Gastroesophageal sphincter (tissue), 4 donors: Measurements from ENCODE around the gene CXCL5. TPM values are rescaled to one million over a fixed set of nuclear protein-coding genes. Genes with fewer than 3 reads are reported as not detected.

Experiments used
- ATAC-seq: fragments of 150-250 bp; one replicate; pipeline ENCODE4 v1.9.1; 2016; ENCODE audit warnings: mild to moderate bottlenecking, moderate library complexity
- H3K27ac ChIP-seq, 4 donors: fragments of 200-600 bp; sonication (generic) in 3 of 4; 1 replicate in 3 of 4; 2 replicates in 1 of 4; pipeline ENCODE4 v1.5.1; 2016 to 2019
- H3K27me3 ChIP-seq: fragments of 200-600 bp; sonication (generic); one replicate; pipeline ENCODE4 v1.5.1; 2019
- H3K36me3 ChIP-seq, 2 donors: fragments of 200-600 bp; sonication (generic); one replicate each; pipeline ENCODE4 v1.5.1; 2019; ENCODE audit warnings: control low read depth in 1 of 2
- H3K4me1 ChIP-seq, 3 donors: fragments of 200-600 bp; sonication (generic); 1 replicate in 2 of 3; 2 replicates in 1 of 3; pipeline ENCODE4 v1.5.1; 2016 to 2019; ENCODE audit warnings: control low read depth in 2 of 3
- H3K4me3 ChIP-seq, 2 donors: fragments of 200-600 bp; sonication (generic); one replicate each; pipeline ENCODE4 v1.5.1; 2019; ENCODE audit warnings: mild to moderate bottlenecking in 1 of 2, moderate library complexity in 1 of 2
- H3K9me3 ChIP-seq, 3 donors: fragments of 200-600 bp; sonication (generic); one replicate each; pipeline ENCODE4 v1.5.1; 2017 to 2019; ENCODE audit warnings: control low read depth in 2 of 3
- EP300 ChIP-seq: sonication (generic); formaldehyde crosslinking; IDR thresholded peaks from one replicate; pipeline ENCODE4 v1.6.1; 2017; ENCODE audit warnings: antibody characterized with exemption, mild to moderate bottlenecking
- POLR2A ChIP-seq, 2 donors: fragments of 450-650 bp; IDR thresholded peaks; one replicate each; pipeline ENCODE4 v1.6.1; 2017; ENCODE audit warnings: antibody characterized with exemption in 2 of 2, mild to moderate bottlenecking in 2 of 2, moderate library complexity in 1 of 2
- POLR2AphosphoS5 ChIP-seq: sonication (generic); formaldehyde crosslinking; IDR thresholded peaks from one replicate; pipeline ENCODE4 v1.6.1; 2017; ENCODE audit warnings: antibody characterized with exemption
- WGBS, 2 donors: methylation state at CpG; one replicate each; pipeline ENCODE4 v1.1.5; 2018; ENCODE audit warnings: low coverage in 1 of 2; 5-methylcytosine and 5-hydroxymethylcytosine counted together
- total RNA-seq, 4 donors: library from RNA; depleted of rRNA; stranded (reverse); fragments of >200 nt; gene quantifications; one replicate each; pipeline ENCODE4 v1.1.0, GENCODE V29; 2016
- TF ChIP-seq, protein P1 (sequence below), 4 experiments: fragments of 200-600 bp in 2 of 4; fragments of 450-650 bp in 2 of 4; sonication (generic) in 1 of 4; IDR thresholded peaks; one replicate each; pipeline ENCODE4 v1.5.1; 2017 to 2019; ENCODE audit warnings: antibody characterized with exemption in 4 of 4, mild to moderate bottlenecking in 2 of 4, moderate library complexity in 2 of 4

Gene CXCL5
- total RNA-seq, 4 donors from 2014 or later = 0.19 to 1.3 (median 0.42) TPM; not detected in 1

DNA sequence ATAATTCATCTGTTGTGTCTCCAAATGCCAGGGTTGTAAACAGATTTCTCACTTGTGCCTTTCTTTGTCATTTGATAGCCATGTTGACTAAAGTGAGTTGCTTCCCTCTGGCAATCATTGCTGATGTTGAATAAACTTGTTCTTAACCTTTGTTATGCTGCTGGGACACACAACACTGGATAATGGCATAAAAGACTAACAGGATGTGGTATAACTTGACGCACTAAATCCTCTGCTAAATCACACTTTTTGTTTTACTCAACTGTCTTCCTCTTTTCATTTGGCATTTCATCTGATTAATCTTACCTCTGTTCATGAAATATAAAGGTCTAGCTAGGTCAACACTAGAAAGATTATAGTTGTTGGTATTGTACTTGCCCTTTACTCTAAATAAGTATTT, 17.6 kb upstream of the CXCL5 start:
- Histone ChIP-seq H3K4me3 (no peak overlapping the region), H3K9me3 (no peaks in the 10 kb centered on the region), H3K36me3 (no peaks in the 10 kb centered on the region), H3K27me3 (no peaks in the 10 kb centered on the region), H3K4me1 (no peaks in the 10 kb centered on the region), H3K27ac (no peak overlapping the region)
- no peak for ATAC-seq
- WGBS, 2 donors = 30 to 64% methylated on average over 1 of the region's 1 CpG
- no peak for TF ChIP-seq POLR2AphosphoS5
- TF ChIP-seq, protein P1, sequence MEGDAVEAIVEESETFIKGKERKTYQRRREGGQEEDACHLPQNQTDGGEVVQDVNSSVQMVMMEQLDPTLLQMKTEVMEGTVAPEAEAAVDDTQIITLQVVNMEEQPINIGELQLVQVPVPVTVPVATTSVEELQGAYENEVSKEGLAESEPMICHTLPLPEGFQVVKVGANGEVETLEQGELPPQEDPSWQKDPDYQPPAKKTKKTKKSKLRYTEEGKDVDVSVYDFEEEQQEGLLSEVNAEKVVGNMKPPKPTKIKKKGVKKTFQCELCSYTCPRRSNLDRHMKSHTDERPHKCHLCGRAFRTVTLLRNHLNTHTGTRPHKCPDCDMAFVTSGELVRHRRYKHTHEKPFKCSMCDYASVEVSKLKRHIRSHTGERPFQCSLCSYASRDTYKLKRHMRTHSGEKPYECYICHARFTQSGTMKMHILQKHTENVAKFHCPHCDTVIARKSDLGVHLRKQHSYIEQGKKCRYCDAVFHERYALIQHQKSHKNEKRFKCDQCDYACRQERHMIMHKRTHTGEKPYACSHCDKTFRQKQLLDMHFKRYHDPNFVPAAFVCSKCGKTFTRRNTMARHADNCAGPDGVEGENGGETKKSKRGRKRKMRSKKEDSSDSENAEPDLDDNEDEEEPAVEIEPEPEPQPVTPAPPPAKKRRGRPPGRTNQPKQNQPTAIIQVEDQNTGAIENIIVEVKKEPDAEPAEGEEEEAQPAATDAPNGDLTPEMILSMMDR (IDR thresholded peaks at IDR 0.05) = no peak
- TF ChIP-seq POLR2A (IDR thresholded peaks at IDR 0.05) = no peak
- TF ChIP-seq EP300 = no peak

DNA sequence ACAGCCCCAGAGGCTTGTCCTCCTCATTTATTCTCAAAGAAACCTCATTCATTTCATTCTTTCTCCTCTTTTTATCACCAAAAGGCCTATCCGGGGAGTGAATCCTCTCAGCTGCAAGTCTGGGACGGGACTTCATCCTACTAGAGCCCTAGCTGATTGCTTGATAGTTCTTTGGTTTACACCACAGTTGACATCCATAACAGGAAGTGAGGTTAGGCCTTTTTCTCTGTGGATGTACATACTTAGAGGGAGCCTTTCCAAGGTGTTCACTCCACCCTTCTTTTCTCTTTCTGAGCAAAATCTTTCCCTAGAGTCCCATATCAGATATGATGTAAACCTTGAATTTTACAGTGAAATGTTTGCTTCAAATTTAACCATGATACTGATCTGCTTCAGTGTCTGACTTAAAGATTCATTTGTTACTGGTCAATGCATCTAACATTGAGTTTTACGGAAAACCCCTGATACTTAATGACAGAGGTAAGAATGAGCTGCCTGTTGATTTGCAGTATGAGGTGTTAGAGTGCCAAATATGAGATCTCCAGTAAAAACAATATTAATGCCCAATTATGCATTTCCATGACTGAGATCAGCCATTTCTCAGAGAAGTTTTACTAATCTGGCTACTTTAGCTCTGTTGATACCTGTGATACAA, 16.8 kb upstream of the CXCL5 start:
- 74 to 89% methylated on average over 3 of the region's 3 CpGs for WGBS, 2 donors
- H3K27ac ChIP-seq = no peak overlapping the region
- no peak for ATAC-seq

DNA sequence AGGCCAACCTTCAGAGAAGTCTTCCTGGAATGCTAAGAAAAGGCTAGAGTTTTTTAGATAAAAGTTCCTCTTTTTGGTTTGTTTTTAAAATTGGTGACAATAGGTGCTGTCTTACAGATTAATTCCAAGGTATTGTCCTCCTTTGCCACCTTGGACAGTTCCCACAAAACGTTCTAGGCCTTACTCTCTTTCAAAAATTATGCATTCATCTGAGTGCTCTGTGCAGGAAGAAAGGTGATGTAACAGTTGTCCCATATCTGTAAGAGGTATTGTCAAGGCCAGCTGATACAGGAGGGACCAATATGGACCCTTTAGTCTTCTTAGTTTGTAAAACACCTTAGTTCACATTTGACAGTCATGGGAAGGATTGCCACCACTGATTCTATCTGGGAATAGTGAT, 15.9 kb upstream of the CXCL5 start:
- TF ChIP-seq POLR2AphosphoS5 = no peak
- TF ChIP-seq POLR2A (IDR thresholded peaks at IDR 0.05) = no peak
- TF ChIP-seq, protein P1 (IDR thresholded peaks at IDR 0.05) = no peak
- no peak for TF ChIP-seq EP300
- H3K4me3 ChIP-seq = no peak overlapping the region
- no peak overlapping the region for H3K27ac ChIP-seq
- no peaks in the 10 kb centered on the region for H3K36me3 ChIP-seq
- 0 to 6% methylated on average over 1 of the region's 1 CpG for WGBS, 2 donors
- no peaks in the 10 kb centered on the region for H3K4me1 ChIP-seq
- H3K27me3 ChIP-seq = no peaks in the 10 kb centered on the region
- no peak for ATAC-seq
- H3K9me3 ChIP-seq = no peaks in the 10 kb centered on the region

More for the DNA sequence above, 16.8 kb upstream of the CXCL5 start:
- Histone ChIP-seq H3K36me3 (no peaks in the 10 kb centered on the region), H3K4me3 (no peak overlapping the region), H3K9me3 (no peaks in the 10 kb centered on the region), H3K4me1 (no peaks in the 10 kb centered on the region), H3K27me3 (no peaks in the 10 kb centered on the region)
- TF ChIP-seq, protein P1 (IDR thresholded peaks at IDR 0.05) = no peak
- no peak for TF ChIP-seq POLR2A (IDR thresholded peaks at IDR 0.05)
- TF ChIP-seq POLR2AphosphoS5 = no peak
- TF ChIP-seq EP300 = no peak

DNA sequence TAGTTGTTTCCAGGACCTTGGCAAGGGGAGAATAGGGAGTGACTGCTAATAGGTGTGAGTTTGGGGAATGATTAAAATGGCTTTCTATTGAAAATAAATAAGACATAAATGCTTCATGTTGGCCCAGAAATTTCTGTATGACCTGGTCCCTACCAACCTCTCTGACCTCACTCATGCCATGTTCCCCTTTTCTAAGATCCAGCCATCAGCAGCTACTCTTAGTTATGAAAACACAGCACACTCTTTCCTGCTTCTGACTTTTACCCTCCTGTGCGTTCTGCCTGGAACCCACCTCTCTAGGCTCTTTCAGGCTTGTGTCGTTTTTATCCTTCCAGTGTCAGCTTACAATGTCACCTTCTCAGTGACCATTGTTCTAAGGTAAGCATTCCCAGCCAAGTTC, 14.8 kb upstream of the CXCL5 start:
- Histone ChIP-seq H3K4me1 (no peaks in the 10 kb centered on the region), H3K27me3 (no peaks in the 10 kb centered on the region), H3K27ac (no peak overlapping the region), H3K36me3 (no peaks in the 10 kb centered on the region), H3K4me3 (no peak overlapping the region), H3K9me3 (no peaks in the 10 kb centered on the region)
- TF ChIP-seq POLR2A (IDR thresholded peaks at IDR 0.05) (no peak), EP300 (no peak), POLR2AphosphoS5 (no peak)
- TF ChIP-seq, protein P1 (IDR thresholded peaks at IDR 0.05) = no peak
- no peak for ATAC-seq
- WGBS, 2 donors = 64 to 82% methylated on average over 2 of the region's 2 CpGs

DNA sequence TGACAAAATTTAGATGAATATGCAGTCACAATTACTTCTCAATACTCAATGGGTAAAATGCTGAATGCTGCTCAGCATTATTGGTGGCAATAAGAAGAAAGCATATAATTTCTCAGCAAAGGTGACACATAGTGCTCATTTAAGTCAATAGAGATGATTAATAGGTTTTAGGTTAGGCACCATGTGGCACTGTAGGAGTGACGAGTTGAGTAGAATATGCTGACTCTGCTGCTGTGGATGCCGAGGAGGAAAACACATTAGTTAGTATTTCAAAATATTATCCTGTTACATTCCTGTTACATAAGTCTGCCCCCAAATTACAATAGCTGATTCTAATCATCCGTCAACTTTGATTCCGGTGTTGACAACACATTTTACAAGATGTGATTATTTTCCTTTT, 13.7 kb upstream of the CXCL5 start:
- no peaks in the 10 kb centered on the region for H3K27me3 ChIP-seq
- H3K36me3 ChIP-seq = no peaks in the 10 kb centered on the region
- no peaks in the 10 kb centered on the region for H3K9me3 ChIP-seq
- H3K4me3 ChIP-seq = no peak overlapping the region
- H3K27ac ChIP-seq = no peak overlapping the region
- 80 to 88% methylated on average over 4 of the region's 4 CpGs for WGBS, 2 donors
- no peaks in the 10 kb centered on the region for H3K4me1 ChIP-seq
- TF ChIP-seq POLR2AphosphoS5 (no peak), EP300 (no peak), POLR2A (IDR thresholded peaks at IDR 0.05) (no peak)
- TF ChIP-seq, protein P1 (IDR thresholded peaks at IDR 0.05) = no peak
- no peak for ATAC-seq
